ENCODE data around the gene PDE2A.

Gene PDE2A

DNA sequence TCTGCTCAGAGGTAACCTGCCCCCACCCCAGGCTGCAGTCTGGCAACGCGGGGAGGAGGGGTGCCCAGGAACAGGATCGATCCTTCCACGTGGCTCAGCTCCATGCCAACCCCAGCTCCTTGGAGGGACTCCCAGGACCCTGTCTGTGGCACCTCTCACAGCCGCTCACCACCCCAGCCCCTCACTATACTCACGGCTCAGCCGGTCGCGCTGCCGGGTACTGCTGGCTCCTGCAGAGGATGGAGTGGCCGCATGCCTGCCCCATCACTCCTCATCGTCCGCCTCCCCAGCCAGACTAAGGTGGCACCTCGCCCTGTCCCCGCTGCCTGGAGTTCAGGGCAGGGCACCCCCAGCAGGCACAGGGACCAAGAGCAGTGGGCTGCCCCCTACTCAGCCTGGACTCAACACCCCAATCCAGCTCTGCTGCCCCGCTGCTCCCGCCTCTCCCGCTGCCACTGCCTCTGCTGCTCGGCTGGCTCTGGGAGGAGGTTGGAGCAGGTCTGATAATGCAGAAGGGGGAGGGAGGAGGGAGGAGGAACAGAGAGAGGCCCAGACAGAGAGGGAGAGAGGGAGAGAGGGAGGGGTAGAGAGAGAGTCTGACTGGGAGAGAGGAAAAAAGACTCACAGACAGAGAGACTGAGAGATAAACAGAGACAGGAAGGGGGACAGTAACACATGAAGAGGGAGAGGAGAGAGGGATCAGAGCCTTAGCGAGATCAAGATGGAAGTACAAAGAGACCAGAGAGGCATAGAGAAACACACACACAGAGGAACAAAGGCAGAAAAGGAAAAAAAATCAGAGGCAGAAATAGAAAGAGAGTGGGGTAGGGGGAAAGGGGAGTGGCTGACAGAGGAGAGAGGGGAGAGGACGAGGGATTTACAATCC is at the start of gene PDE2A:
Gene PDE2A (minus strand): TSS at position 480 of the 886 bp plus-strand sequence. CDS start 215 bp downstream, at position 265.
- DNase-seq, result no peak

DNA sequence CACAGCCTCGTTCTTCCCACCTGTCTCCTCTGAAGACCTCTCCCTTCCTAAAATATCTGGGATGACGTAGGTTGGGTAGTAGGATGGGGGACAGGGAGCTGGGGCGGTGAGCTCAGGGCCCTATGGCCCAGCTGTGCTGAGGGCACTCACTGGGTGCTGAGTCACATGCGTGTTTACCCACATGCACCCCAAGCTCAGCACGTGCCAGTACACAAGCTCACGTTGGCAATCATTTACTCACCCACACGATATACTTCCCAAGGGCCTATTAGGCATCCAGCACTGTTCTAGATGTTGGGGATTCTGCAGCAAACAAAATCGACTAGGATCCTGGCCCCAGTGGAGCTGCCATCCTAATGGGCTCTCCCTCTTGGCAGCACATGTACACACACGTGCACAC is 49.3 kb upstream of the PDE2A start:
- no peak for DNase-seq

DNA sequence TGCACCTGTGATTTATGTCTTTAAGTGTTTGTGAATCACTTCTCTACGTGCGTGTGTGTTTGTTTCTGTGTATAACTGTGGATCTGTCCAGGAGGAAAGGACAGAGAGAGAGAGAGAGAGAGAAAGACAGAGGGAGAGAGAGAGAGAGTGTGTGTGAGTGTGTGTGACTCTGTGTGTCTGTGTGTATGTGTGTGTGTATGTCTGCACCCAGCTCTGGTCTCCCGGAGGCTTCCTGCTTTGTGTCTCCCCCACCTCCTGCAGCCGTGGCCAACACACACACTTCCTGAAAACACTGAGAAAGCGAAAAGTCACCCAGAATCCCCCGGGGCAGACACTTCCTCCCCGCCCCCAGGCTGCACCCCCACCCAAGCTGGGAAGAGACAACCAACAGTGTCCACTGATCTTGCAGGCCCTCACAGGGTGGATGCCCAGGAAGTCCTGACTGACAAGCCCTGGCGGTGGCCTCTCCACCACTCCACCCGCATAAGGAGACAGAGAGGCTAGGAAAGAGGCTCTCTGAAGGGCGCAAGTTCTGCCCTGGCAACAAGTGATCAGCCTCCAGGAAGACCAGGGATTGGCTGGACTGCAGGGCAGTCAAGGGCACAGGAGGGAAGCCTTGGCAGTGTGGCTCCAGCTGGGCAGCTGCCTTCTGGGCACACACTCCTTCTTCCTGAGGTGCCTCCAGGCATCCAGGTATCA is 48.0 kb upstream of the PDE2A start:
- DNase-seq, result peak; percentile 12 to 48

DNA sequence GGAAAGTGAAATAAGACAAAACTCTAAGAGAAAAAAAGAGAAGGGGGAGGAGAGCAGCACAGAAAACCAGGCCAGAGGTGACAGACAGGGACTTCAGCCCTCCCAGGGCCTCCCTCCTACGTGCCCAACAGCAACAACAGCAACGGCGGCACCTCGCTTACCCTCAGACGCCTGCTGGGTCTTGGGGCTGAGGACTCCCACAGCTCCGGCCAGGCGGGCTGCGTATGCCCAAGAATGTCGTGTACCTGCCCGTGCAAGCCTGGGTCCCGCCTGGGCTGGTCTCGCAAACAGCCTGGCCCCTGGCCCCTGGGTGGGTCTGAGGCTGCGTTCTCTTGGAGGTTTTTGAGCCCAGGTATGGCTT is 47.4 kb upstream of the PDE2A start:
- DNase-seq, result no peak

DNA sequence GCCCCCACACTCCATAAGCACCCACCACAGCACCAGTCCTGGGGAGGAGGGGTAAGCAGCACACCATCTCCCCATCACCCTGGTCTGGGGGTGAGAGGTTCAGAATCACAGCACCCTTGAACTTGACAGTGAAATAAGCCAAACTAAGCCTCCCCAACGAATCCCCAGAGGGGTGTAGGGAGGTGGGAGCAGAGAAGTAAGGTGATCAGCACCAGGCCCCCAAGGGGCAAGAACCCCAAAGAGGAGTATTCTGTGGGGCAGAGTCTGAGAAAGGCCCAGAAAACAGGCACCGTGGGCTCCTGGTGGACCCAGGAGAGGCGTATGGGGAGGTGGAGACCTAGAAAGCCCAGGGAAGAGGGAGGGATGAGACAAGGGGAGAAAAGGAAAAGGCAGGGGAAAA is 47.1 kb upstream of the PDE2A start:
- DNase-seq, result no peak

DNA sequence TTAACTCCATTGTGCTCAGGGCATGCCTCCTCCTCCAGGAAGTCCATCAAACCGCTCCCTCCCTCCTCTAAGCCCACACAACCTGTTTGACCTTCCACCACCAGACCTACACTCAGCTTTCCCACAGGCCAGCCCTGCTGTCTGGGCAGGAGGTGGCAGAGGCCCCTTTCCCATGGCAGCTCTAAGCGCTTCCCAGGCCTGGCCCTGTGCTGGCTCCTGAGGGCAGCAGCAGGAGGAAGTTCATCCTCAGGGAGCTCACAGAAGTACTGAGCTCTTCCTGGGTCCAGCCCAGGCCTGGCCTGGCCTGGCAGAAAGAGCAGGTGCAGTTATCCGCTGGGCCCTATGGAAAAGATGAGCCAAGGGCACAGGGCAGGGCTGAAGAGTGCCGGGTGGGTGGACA is 46.6 kb upstream of the PDE2A start:
- DNase-seq, result no peak

DNA sequence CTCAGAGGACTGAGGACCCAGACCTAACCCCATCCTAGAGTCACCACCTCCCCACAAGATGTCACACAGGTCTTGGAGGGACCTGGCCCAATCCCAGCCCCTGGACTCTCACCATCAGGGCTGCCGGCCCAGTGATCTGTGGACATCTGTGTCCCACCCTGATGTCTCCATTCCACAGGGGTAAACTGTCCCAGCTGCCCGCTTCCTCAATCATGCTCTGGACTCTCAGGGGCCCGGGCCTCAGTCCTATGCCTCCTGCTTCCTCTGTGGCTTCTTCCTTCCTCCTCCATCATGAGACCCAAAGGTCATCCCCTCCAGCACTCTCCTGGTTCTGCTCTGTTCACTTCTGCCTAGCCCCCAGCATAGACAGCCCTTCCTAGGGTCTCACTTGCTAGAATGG is 45.8 kb upstream of the PDE2A start:
- DNase-seq, result no peak

DNA sequence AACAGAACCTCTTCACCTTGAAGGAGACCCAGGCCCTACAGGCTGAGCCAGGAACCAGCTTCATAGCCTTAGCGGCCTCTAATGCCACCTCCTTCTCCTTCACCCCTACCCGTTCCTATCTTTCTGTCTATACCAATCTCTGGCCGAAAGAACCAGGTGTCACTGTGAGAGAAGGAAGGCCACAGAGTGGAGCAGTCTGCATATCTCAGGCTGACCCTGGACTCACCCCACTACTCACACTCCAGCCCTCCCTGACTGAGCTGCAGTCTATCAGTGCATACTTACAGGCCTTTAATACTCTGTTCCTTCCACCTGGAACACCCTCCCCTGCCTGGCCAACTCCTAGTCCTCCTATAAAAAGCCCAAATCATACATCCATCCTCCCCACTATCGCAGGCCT is 45.3 kb upstream of the PDE2A start:
- no peak for DNase-seq

DNA sequence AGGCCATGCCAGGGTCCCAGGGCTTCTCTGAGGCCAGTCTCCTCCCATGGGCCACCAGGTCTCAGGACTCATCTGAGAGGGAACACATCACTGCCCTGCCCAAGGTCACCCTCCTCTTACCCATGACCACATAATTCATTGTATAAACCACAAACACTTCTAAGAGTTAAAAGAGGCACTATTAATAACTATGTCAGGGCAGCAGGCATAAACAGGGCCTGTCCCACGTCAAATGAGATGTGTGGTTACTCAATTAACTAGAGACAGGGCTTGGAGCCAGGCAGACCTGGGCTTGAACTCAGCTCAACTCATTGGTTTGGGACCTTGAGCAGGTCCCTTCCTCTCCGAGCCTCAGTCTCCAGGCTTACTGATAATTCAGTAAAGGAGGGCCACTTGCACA is 44.9 kb upstream of the PDE2A start:
- no peak for DNase-seq

DNA sequence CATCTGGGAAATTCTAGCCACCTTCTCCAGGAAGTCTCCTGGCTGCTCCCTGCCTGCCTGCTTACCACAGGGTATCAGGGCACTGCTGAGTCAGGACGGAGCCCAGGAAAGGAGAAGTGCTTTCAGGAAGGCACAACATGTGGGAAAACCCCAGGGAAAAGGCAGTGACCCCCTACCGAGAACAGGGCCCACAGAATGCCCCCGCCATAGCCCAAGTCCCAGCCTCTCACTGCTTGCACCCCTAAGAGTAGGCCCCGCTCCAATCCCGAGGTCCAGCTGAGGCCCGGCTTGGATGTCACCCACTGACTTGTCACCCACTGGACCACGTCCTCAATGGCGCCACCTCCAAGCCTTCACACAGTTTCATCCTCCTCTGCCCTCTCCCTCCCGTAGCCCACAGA is 43.9 kb upstream of the PDE2A start:
- DNase-seq, result no peak

DNA sequence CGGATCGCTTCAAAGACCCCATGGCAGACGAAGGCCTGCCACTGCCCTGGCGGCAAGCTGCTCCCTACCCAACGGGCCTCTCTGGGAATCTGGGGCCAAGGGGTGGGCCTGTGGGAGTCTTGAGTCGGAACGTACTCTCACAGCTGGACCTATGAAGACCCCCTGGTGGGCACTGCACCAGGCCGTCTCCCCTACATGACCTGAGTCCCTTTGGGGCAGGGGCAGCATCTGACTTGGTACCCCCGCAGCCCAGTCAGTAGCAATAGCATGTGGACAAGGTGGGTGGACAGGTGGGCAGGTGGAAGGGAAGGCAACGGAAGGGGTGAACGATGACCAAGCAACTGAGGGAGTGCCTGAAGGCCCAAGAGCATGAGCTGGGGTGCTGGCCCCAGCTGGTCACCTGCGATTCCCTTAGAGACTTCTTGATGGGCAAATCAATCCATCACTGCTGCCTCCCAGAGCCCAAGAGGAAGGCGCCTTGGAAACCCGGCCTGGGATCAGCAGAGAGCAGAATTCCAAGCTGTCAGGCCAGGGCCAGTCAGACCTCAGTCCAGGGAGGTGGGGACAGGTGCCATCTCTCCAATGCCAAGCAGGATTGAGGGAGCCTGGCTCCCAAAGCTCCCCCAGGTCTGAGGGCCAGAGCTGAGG is 42.7 kb upstream of the PDE2A start:
- DNase-seq, result no peak

DNA sequence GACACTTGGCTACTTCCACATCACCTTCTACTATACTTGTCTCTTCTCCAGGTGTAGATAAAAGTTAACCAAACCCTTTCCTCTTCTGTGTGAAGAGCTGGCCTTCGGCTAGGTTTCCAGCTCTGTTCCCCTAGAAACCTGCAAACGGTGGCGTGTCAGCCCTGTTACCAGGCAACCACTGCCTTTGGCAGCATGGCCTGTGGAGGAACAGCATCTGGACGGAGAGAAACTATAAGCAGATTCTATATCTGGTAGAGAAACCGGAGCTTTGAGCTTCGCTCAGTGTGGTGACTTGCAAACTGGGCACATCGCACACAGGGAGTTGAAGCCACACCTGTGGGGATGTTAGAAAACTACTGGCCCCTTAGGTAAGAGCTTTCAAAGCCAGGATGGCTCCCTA is 42.1 kb upstream of the PDE2A start:
- no peak for DNase-seq

DNA sequence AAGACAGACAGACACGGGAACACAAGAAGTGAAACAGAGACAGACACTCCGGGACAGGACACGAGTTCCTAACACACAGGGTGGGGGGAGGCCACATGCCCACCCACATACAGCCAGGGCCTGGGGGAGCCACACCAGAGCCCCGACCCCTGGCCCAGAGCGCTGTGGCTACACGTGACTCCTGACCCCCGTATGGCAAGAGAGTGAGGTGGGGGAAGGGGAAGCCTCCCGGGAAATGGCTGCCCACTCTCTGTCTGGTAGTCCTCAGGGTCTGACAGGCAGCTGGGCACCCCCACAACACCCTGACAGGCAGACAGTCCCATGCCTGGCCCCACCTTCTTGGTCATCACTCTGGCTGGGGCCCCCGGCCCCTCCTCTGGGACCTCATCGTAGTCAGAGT is 38.6 kb upstream of the PDE2A start:
- DNase-seq, result no peak

DNA sequence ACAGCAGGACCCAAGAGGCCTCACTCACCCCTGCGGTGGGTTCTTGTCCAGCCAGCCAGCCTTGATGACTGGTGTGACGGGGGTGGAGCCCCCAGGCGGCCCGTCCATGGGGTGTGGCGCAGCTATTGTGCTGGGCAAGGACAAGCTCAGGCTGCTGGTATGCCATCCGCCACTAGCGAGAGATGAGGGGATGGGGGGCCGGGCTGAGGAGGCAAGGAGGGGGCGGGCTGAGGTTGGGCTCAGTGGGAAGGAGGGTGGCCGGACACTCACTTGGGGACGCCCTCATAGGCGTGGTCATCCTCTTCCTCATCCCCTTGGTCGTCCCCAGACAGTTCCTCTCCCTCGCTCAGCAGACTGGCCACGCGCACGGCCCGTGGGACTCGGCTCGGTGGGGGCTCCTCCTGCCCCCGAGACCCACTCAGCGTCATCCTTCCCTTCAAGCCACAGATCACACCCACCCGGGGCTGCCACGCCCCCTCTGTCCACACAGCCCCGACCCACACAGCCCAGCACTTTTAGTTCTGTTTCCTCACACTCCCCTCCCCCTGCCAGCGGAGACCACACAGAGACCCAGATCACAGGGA is 38.0 kb upstream of the PDE2A start:
- no peak for DNase-seq

DNA sequence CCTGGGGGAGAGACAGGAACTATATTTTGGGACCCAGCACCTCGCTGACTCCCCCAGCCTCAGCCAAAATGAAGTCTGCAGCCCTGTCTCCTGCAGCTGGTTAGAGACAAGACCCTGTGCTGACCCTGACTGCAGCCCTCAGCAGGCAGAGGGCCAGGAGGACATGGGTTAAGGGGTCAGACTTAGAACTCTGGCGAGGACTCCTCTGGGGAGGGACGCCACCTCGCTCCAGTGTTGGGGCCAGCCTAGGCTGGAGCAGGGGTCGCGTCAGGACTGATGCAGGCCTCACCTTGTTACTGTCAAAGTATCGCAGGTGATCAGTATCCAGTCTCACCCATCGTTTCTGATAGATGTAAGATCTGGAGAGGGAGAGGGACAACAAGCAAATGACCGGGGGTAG is 36.9 kb upstream of the PDE2A start:
- no peak for DNase-seq

DNA sequence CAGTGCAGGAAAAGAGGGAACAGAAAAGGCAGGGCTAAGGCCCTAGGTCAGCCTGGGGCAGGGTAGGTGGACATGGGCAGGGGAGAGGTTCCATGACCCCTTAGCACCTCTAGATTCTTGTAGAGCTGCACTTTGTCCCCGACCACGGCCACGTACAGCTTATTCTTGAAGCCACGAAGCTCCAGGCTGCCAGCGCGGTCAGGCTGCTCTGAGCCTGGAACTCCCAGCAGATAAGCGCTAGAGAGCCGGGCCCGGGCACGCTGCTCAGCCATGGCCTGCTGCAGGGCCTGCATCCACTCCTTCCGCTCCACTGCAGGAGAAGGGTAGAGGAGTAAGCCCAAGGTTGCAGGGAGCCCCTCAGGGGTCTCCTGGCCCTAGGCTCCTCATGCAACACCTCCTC is 36.1 kb upstream of the PDE2A start:
- DNase-seq, result no peak

DNA sequence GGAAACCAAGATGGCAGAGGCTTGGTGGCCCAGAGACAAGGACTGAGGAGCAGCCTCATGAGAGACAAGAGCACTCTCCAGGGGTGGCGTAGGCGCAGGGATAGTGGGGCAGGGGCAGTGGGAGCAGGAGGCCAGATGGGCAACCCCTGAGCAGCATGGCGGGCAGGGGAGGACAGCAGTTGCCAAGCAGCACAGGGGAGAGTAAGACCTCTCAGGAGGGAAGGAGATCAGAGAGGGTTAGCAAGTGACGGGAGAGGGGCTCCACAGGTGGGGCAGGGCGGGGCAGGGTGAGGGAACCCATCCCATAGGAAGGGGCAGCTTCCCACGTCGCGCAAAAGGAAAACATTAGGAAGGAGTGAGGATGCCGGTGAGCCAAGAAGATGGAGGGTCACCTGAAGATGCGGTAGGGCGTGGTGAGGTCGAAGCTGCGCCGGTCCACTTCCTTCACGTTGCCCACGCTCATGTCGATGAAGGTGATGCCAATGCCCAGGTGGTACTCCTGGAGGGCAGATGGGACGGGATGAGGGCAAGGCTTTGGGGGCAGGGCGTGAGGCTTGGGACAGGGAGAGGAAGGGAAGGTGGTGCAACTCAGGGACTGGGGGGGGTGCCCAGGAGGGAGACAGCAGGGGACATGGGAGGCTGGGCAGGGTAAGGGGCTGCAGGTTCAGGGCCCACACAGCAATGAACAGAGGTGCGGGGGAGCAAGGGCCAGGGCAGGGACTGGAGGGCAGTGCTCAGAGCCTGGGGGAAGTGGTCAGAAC is 35.4 kb upstream of the PDE2A start:
- DNase-seq, result no peak

DNA sequence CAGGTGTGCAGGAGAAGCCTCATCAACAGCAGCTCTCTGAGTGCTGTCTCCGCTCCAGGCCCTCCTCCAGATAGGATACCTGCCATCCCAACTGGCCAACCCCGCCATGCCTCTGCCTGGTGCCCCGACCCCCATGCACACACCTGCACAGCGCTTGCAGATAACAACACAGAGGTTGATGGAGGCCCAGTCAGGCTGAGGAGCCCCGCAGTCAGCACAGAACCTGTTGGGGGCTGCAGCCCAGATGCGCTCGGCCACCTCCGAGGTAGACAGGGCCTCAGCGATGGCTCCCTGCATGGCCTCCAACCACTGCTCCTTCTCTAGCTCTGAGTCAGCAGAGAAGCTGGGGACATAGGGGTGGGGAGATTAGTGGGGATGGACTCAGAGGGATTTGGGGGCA is 32.8 kb upstream of the PDE2A start:
- DNase-seq, result no peak

DNA sequence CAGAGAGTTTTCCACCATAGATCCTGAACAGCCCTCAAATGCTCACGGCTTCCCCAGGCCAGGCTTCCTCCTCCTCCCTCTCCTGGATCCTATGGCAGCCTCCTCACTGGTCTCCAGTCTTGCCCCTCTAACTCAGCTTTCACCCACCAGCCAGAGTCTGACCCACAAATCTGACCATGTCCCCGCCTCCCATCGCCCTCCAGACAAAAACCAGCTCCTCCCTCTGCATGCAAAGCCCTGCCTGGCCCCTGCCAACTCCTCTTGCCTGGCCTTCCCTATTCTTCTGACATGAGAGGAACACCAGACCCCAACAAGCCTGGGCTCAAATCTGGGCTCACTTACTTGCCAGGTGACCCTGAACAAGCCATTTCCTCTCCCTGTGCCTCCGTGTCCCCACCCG is 32.4 kb upstream of the PDE2A start:
- DNase-seq, result no peak

DNA sequence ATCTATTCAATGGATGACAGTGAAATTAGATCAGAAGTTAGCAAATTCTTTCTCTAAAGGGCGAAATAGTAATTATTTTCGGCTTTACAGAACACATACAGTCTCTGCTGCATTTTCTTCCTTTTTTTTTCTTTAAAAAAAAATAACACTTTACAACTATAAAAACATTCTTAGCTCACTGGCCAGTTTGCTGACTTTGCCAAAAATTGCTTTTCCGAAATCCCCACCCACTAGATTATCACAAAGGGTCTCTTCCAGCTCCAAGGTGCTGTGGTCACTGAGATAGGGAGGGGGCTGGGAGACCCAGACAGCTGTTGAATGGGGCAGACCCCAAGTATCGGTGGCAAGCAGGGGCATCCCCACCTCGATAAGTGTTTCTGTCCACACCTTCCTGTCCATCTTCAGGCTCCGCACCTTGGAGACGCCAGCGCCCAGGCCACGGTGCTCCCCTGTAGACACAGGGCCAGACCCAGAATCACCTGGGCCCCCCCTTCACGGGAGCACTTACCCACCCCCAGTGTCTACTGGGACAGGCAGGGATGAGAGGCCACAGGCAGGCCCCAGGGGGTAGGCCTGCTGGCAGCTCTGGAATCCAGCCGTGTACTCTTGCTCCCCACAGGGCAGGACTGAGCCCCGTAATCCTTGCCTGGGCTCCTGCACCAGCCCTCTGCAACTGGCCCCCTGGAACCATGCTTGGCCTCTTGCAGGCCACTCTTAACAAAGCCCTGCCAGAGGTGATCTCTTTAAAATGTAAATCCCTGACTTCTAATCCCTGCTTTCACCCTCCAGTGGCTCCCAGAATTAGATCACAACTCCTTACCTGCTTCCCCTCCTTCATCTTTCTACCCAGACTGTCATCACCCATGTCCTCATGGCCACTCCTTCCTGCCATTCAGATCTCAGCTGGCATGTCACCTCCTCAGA is 31.5 kb upstream of the PDE2A start:
- no peak for DNase-seq

DNA sequence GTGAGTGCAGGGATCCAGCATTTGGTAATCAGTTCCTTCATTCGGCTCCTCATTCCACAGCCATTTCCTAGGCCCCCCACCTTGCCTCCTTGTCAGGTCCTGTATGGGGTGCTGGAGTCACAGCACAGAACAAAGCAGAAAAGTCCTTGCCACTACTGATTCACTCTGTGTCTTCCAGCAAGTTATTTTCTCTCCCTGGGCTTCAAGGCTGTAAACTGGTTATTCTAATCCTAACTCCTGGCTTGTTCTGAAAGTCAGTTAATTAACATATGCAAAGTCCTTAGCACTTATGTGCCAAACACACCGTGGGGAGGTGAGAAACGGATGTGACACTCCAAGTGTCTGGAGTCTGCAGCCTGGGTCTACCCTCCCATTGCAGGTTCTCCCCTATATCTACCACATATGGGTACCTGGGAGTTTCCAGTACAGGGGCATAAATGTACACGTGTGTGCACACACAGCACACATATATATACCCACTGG is 30.6 kb upstream of the PDE2A start:
- no peak for DNase-seq

Measured in NCI-H1930 (cell line).